ENCODE results near the gene TDRD15. TPM values are rescaled to one million over a fixed set of nuclear protein-coding genes. Genes with fewer than 3 reads are reported as not detected.
A peak's percentile ranks its signal among the peaks of the same experiment; 100 is the strongest.

TDRD15 gene
- total and polyA plus RNA-seq, 4 donors, result not detected

DNA sequence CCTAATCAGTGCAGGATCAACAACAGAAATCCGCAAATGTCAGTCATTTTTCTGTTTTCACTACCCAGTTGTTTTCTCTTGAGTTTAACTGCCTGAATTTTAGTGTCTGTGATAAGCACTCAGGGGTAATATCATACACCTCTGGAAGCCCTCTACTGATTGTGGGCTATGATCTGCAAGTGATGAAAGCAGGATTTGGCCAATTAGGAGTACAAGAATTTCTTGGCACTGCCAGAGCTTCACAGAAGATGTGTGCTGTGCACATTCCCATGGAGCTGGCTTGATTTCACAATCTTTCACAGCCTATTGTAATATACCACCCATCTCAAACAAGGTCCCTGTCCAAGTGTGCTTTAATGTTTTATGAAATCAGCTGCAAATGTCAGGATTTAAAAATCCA lies 27.3 kb upstream of the TDRD15 start:
- ATAC-seq (ENCODE audit: insufficient read depth, low FRiP score) (no peak), DNase-seq (peak in 2 of 3 donors; percentile 18 to 35)
- 79 to 87% methylated on average over 1 of the region's 1 CpG for WGBS, 2 donors
- TF ChIP-seq, protein P1, sequence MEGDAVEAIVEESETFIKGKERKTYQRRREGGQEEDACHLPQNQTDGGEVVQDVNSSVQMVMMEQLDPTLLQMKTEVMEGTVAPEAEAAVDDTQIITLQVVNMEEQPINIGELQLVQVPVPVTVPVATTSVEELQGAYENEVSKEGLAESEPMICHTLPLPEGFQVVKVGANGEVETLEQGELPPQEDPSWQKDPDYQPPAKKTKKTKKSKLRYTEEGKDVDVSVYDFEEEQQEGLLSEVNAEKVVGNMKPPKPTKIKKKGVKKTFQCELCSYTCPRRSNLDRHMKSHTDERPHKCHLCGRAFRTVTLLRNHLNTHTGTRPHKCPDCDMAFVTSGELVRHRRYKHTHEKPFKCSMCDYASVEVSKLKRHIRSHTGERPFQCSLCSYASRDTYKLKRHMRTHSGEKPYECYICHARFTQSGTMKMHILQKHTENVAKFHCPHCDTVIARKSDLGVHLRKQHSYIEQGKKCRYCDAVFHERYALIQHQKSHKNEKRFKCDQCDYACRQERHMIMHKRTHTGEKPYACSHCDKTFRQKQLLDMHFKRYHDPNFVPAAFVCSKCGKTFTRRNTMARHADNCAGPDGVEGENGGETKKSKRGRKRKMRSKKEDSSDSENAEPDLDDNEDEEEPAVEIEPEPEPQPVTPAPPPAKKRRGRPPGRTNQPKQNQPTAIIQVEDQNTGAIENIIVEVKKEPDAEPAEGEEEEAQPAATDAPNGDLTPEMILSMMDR (IDR thresholded peaks at IDR 0.05; ENCODE audit: control extremely low read depth, extremely low read depth), result no peak
- Histone ChIP-seq H3K9ac (ENCODE audit: insufficient read depth in 1 of 2, low read length in 2 of 2) (no peak overlapping the region), H3K36me3 (ENCODE audit: control insufficient read depth in 4 of 4, insufficient read depth in 4 of 4, low read length in 4 of 4) (no peaks in the 10 kb centered on the region), H3K4me3 (no peak overlapping the region), H3K4me1 (ENCODE audit: control insufficient read depth in 5 of 5, insufficient read depth in 5 of 5, low read length in 5 of 5) (no peaks in the 10 kb centered on the region), H3K27ac (ENCODE audit: low read depth in 1 of 2, low read length in 1 of 2) (no peak overlapping the region), H3K27me3 (ENCODE audit: control insufficient read depth in 3 of 3, insufficient read depth in 3 of 3, low read length in 2 of 3) (peaks cover 0 to 5% (median 5%) of the 10 kb centered on the region in 3 donors), H3K9me3 (ENCODE audit: control insufficient read depth in 4 of 4, insufficient read depth in 3 of 4, low read length in 3 of 4) (no peaks in the 10 kb centered on the region)

DNA sequence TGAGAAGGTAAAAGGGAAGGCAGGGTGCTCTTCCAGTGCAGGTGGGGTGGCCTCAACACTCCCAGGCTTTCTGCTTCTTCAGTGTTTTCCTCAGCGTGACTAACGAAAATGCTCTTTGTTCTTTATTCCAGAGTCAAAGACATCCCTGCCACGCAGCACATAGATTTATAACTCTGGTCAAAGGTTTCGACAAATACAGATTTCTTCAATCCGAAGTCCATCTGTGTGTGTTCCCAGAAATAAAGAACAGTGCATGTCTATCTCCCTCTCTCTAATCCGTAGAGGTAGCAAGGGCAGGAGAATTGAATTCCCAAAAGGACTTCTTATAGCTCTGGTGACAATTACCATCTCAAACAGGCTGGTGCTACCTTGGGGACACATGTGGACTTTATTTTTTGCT lies 26.4 kb upstream of the TDRD15 start:
- WGBS, 2 donors, result 82 to 88% methylated on average over 6 of the region's 6 CpGs
- TF ChIP-seq, protein P1 (IDR thresholded peaks at IDR 0.05; ENCODE audit: control extremely low read depth, extremely low read depth), result no peak
- no peak overlapping the region for H3K9ac ChIP-seq (ENCODE audit: insufficient read depth in 1 of 2, low read length in 2 of 2)
- DNase-seq (no peak), ATAC-seq (ENCODE audit: insufficient read depth, low FRiP score) (no peak)
- no peaks in the 10 kb centered on the region for H3K9me3 ChIP-seq (ENCODE audit: control insufficient read depth in 4 of 4, insufficient read depth in 3 of 4, low read length in 3 of 4)
- no peaks in the 10 kb centered on the region for H3K36me3 ChIP-seq (ENCODE audit: control insufficient read depth in 4 of 4, insufficient read depth in 4 of 4, low read length in 4 of 4)
- H3K27ac ChIP-seq (ENCODE audit: low read depth in 1 of 2, low read length in 1 of 2), result no peak overlapping the region
- H3K4me3 ChIP-seq, result no peak overlapping the region
- peaks cover 0 to 5% (median 0%) of the 10 kb centered on the region in 3 donors for H3K27me3 ChIP-seq (ENCODE audit: control insufficient read depth in 3 of 3, insufficient read depth in 3 of 3, low read length in 2 of 3)
- no peaks in the 10 kb centered on the region for H3K4me1 ChIP-seq (ENCODE audit: control insufficient read depth in 5 of 5, insufficient read depth in 5 of 5, low read length in 5 of 5)

GRCh38 chr2:21098294-21098693 lies 25.5 kb upstream of the TDRD15 start:
- WGBS, 2 donors, result 91 to 100% methylated on average over 1 of the region's 1 CpG

More at GRCh38 chr2:21098294-21098693, 25.5 kb upstream of the TDRD15 start:
- ATAC-seq (ENCODE audit: insufficient read depth, low FRiP score), result no peak
- no peaks in the 10 kb centered on the region for H3K36me3 ChIP-seq (ENCODE audit: control insufficient read depth in 4 of 4, insufficient read depth in 4 of 4, low read length in 4 of 4)
- TF ChIP-seq, protein P1 (IDR thresholded peaks at IDR 0.05; ENCODE audit: control extremely low read depth, extremely low read depth), result no peak
- no peak overlapping the region for H3K4me3 ChIP-seq
- peaks cover 0 to 3% (median 0%) of the 10 kb centered on the region in 5 donors for H3K4me1 ChIP-seq (ENCODE audit: control insufficient read depth in 5 of 5, insufficient read depth in 5 of 5, low read length in 5 of 5)
- no peak overlapping the region for H3K9ac ChIP-seq (ENCODE audit: insufficient read depth in 1 of 2, low read length in 2 of 2)
- H3K9me3 ChIP-seq (ENCODE audit: control insufficient read depth in 4 of 4, insufficient read depth in 3 of 4, low read length in 3 of 4), result no peaks in the 10 kb centered on the region
- no peak overlapping the region for H3K27ac ChIP-seq (ENCODE audit: low read depth in 1 of 2, low read length in 1 of 2)
- no peak for DNase-seq
- peaks cover 0 to 5% (median 0%) of the 10 kb centered on the region in 3 donors for H3K27me3 ChIP-seq (ENCODE audit: control insufficient read depth in 3 of 3, insufficient read depth in 3 of 3, low read length in 2 of 3)
